PC-3 (cell line): ENCODE results near the gene FBXW9. TPM values are rescaled to one million over a fixed set of nuclear protein-coding genes. Genes with fewer than 3 reads are reported as not detected.
A peak's percentile ranks its signal among the peaks of the same experiment; 100 is the strongest.

Experiments used
- ATAC-seq: fragments of 200-7000 bp; cut with Tn5 transposase; 2 replicates; pipeline ENCODE4 v1.9.1; 2020; ENCODE audit warnings: mild to moderate bottlenecking, moderate library complexity
- BruUV-seq: library from RNA; stranded (reverse); fragments of 400-500 nt; replicated peaks from 2 replicates; lab custom pipeline; 2021; lab: Mats Ljungman, UMichigan
- CTCF ChIA-PET: fragments of 300-600 bp; sonication (Branson Sonifier 250); formaldehyde crosslinking; loops from one replicate; lab custom pipeline; 2022; ENCODE audit warnings: antibody characterized with exemption; lab: Charles Lee
- POLR2A ChIA-PET: fragments of 300-600 bp; sonication (Branson Sonifier 250); formaldehyde crosslinking; loops from one replicate; lab custom pipeline; 2022; ENCODE audit warnings: antibody characterized with exemption; ENCODE audit not compliant: unreplicated experiment; lab: Charles Lee
- DNase-seq: peaks from one replicate; pipeline ENCODE4 v3.0.0-alpha.2; 2015
- H2AFZ ChIP-seq: fragments of 300-600 bp; sonication (generic); 2 replicates; pipeline ENCODE4 v1.6.0; 2016; ENCODE audit warnings: antibody characterized with exemption, low read length
- H3F3A ChIP-seq: fragments of 300-600 bp; sonication (generic); one replicate; pipeline ENCODE4 v1.6.0; 2017; ENCODE audit warnings: antibody characterized with exemption, low read length, control low read depth, mild to moderate bottlenecking; ENCODE audit not compliant: unreplicated experiment
- H3K27ac ChIP-seq: fragments of 300-600 bp; sonication (generic); 2 replicates; pipeline ENCODE4 v1.5.1; 2016; ENCODE audit warnings: mild to moderate bottlenecking, low read length
- H3K27me3 ChIP-seq: fragments of 300-600 bp; sonication (generic); 2 replicates; pipeline ENCODE4 v1.6.1; 2016; ENCODE audit warnings: low read length, mixed read lengths
- H3K36me3 ChIP-seq: fragments of 300-600 bp; sonication (generic); 2 replicates; pipeline ENCODE4 v1.6.1; 2016; ENCODE audit warnings: low read depth, mixed run types, low read length, mixed read lengths
- H3K4me1 ChIP-seq: fragments of 300-600 bp; sonication (generic); 2 replicates; pipeline ENCODE4 v1.5.1; 2016; ENCODE audit warnings: low read length; ENCODE audit not compliant: insufficient read depth
- H3K4me2 ChIP-seq: fragments of 300-600 bp; sonication (generic); 2 replicates; pipeline ENCODE4 v1.6.0; 2016; ENCODE audit warnings: low read length
- H3K4me3 ChIP-seq: fragments of 300-600 bp; sonication (generic); 2 replicates; pipeline ENCODE4 v1.5.1; 2016; ENCODE audit warnings: mild to moderate bottlenecking, low read length, mixed read lengths
- H3K79me2 ChIP-seq: fragments of 300-600 bp; sonication (generic); 2 replicates; pipeline ENCODE4 v1.6.1; 2017; ENCODE audit warnings: low read length, mixed read lengths
- H3K9ac ChIP-seq: fragments of 300-600 bp; sonication (generic); 2 replicates; pipeline ENCODE4 v1.6.0; 2016; ENCODE audit warnings: mild to moderate bottlenecking, low read length
- H3K9me2 ChIP-seq: fragments of 300-600 bp; sonication (generic); replicated peaks from 2 replicates; pipeline ENCODE4 v1.6.1; 2016; ENCODE audit warnings: mixed run types, low read length, mixed read lengths
- H3K9me3 ChIP-seq: fragments of 300-600 bp; sonication (generic); 2 replicates; pipeline ENCODE4 v1.6.1; 2016; ENCODE audit warnings: low read length, mixed read lengths
- H4K20me1 ChIP-seq: fragments of 300-600 bp; sonication (generic); 2 replicates; pipeline ENCODE4 v1.6.1; 2016; ENCODE audit warnings: low read length, mixed read lengths
- EZH2 ChIP-seq: fragments of 300-600 bp; sonication (generic); IDR thresholded peaks from one replicate; pipeline ENCODE4 v1.6.1; 2017; ENCODE audit warnings: antibody characterized with exemption, mild to moderate bottlenecking, low read length; ENCODE audit not compliant: unreplicated experiment
- EZH2phosphoT487 ChIP-seq: fragments of 300-600 bp; sonication (generic); IDR thresholded peaks from 2 replicates; pipeline ENCODE4 v1.6.1; 2018; ENCODE audit warnings: mild to moderate bottlenecking, antibody characterized with exemption, low read length, borderline replicate concordance
- intact Hi-C: fragments of 100-400 bp; cut with micrococcal nuclease; formaldehyde crosslinking; loops from 2 replicates; pipeline ENCODE4 v1.9.0; 2023
- total RNA-seq: library from RNA; depleted of rRNA; stranded (reverse); fragments of >200 nt; gene quantifications from 2 replicates; pipeline ENCODE4 v1.2.3, GENCODE V29; 2014
- TF ChIP-seq, protein P1 (sequence below): fragments of 300-600 bp; sonication (generic); conservative IDR thresholded peaks from 2 replicates; pipeline ENCODE4 v1.5.1; 2017; ENCODE audit warnings: antibody characterized with exemption, low read depth, mild to moderate bottlenecking, low read length

The FBXW9 gene
- total RNA-seq, 1 experiment from 2014 or later: 27.5 TPM

DNA sequence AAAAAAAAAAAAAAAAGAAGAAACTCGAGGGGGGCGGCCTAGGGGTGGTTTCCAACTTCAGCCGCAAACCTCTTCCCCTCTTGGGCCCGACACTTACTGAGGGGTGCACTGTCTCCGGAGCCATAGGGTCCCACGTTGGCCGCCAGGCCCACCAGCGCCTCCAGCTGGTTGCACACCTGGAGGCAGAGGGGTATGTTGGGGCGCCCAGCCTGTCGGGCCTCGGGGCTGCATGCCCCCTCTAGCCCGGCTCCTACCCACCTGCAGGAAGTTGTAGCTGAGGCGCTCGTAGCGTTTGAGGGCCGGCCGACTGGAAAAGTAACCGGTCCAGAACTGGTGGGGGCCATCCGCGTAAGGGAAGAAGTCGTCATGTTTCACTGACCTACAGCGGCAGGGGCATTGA, 38.5 kb downstream of the FBXW9 start:
- H3K36me3 ChIP-seq: peaks cover 28% of the 10 kb centered on the region
- no peak overlapping the region for H3K4me2 ChIP-seq
- no peak overlapping the region for H3K9ac ChIP-seq
- H3K4me1 ChIP-seq: no peaks in the 10 kb centered on the region
- no peaks in the 10 kb centered on the region for H3K79me2 ChIP-seq
- ATAC-seq: no peak
- TF ChIP-seq, protein P1, sequence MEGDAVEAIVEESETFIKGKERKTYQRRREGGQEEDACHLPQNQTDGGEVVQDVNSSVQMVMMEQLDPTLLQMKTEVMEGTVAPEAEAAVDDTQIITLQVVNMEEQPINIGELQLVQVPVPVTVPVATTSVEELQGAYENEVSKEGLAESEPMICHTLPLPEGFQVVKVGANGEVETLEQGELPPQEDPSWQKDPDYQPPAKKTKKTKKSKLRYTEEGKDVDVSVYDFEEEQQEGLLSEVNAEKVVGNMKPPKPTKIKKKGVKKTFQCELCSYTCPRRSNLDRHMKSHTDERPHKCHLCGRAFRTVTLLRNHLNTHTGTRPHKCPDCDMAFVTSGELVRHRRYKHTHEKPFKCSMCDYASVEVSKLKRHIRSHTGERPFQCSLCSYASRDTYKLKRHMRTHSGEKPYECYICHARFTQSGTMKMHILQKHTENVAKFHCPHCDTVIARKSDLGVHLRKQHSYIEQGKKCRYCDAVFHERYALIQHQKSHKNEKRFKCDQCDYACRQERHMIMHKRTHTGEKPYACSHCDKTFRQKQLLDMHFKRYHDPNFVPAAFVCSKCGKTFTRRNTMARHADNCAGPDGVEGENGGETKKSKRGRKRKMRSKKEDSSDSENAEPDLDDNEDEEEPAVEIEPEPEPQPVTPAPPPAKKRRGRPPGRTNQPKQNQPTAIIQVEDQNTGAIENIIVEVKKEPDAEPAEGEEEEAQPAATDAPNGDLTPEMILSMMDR: 0 out of 2 replicates have a peak, but pooled peaks have one; percentile 17
- no peak for TF ChIP-seq EZH2
- no peaks in the 10 kb centered on the region for H3K27me3 ChIP-seq
- no peak overlapping the region for H3K4me3 ChIP-seq
- no peak overlapping the region for H3K27ac ChIP-seq
- no peaks in the 10 kb centered on the region for H3F3A ChIP-seq
- intact Hi-C loops: no loop called here
- ChIA-PET POLR2A (no interaction called here), CTCF (interaction anchor here (0.6 kb wide), 1 partner anchor 48 kb away, joined by 7 read pairs; the partner anchor contains the start of gene ZNF490)
- no peaks in the 10 kb centered on the region for H3K9me2 ChIP-seq
- no peak for DNase-seq
- no peaks in the 10 kb centered on the region for H4K20me1 ChIP-seq
- BruUV-seq: no TSS peak
- H2AFZ ChIP-seq: no peak overlapping the region
- no peaks in the 10 kb centered on the region for H3K9me3 ChIP-seq

DNA sequence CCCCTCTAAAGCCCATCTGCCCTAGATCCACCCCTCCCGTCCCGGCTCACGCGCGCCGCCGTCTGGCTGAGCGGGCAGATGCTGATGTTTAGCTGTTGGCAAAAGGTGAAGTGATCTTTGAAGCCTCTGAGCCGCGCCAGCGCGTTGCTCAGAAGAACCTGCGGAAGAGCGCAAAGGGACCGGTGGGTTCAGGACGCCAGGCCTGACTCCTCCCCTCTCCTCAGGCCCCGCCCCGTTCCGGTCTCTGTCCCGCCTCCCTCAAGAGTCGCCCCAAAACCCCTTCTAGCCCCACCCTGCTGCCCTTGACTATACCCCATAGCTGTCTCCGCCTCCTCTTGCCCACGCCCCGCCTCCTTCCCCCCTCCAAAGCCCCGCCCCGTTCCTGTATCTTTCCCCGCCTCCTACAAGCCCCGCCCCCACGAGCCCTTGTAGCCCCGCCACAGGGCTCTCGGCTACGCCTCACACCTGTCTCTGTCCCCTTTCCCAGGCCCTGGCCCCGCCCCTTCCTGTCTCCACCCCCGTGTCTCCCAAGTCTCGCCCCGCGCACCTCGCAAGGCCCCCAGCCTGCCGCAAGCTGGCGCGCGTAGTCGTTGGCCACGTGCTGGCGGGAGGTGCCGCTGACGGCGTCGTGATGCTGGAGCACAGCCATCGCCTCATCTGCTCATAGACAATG, 39.4 kb downstream of the FBXW9 start:
- Histone ChIP-seq H3K9me3 (no peaks in the 10 kb centered on the region), H3K27ac (no peak overlapping the region), H3K4me1 (no peaks in the 10 kb centered on the region), H3K9me2 (no peaks in the 10 kb centered on the region), H3F3A (no peaks in the 10 kb centered on the region), H3K9ac (no peak overlapping the region), H3K79me2 (no peaks in the 10 kb centered on the region), H3K36me3 (peaks cover 27% of the 10 kb centered on the region), H3K4me2 (no peak overlapping the region), H4K20me1 (no peaks in the 10 kb centered on the region), H3K4me3 (no peak overlapping the region), H2AFZ (no peak overlapping the region), H3K27me3 (no peaks in the 10 kb centered on the region)
- CTCF ChIA-PET: interaction anchor here (0.6 kb wide), 1 partner anchor 47 kb away, joined by 7 read pairs; the partner anchor contains the start of gene ZNF490
- TF ChIP-seq EZH2 (no peak), EZH2phosphoT487 (no peak)
- TF ChIP-seq, protein P1: no peak
- no TSS peak for BruUV-seq
- DNase-seq: no peak
- intact Hi-C loops: no loop called here
- POLR2A ChIA-PET: no interaction called here
- ATAC-seq: no peak

- Histone ChIP-seq H4K20me1 (no peaks in the 10 kb centered on the region), H3K27ac (no peak overlapping the region), H3K9ac (no peak overlapping the region), H3K9me3 (no peaks in the 10 kb centered on the region), H3K27me3 (no peaks in the 10 kb centered on the region), H3K79me2 (no peaks in the 10 kb centered on the region), H2AFZ (no peak overlapping the region), H3F3A (no peaks in the 10 kb centered on the region), H3K36me3 (peaks cover 23% of the 10 kb centered on the region), H3K9me2 (no peaks in the 10 kb centered on the region), H3K4me2 (no peak overlapping the region), H3K4me1 (no peaks in the 10 kb centered on the region), H3K4me3 (no peak overlapping the region)
- ATAC-seq (no peak), DNase-seq (no peak)
- TF ChIP-seq EZH2 (no peak), EZH2phosphoT487 (no peak)
- TF ChIP-seq, protein P1: no peak
- ChIA-PET POLR2A (no interaction called here), CTCF (no interaction called here)
- no TSS peak for BruUV-seq
- intact Hi-C loops: no loop called here
Measured at GRCh38 chr19:12655546-12655945, 40.9 kb downstream of the FBXW9 start.
